GM15510 (cell line): ENCODE results near the gene SGPP2.

Experiments
- POLR2A ChIP-seq: IDR thresholded peaks from 3 replicates; pipeline ENCODE4 v1.6.1; 2011; ENCODE audit warnings: borderline replicate concordance; ENCODE audit not compliant: insufficient read length; ENCODE audit errors: extremely low read depth

SGPP2 gene

DNA sequence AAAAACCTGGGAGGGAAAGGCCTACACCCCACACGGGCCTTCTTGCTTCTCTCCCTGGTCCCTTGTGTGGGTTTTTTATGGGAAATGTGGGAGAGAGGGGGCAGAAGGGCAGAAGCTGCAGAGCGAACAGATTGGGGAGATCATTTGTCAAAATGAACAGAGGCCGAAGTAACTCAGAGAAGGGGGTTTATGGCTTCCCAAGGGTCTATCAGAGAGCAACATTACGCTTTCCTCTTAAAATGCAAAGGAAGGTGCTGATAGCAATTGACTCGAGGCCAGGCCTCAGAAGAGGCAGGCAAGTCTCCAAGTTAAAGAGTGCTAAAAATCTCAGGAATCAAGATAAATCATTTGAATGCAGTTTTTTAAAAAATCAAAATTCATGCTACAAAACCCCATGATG is 101.5 kb downstream of the SGPP2 start:
- no peak for TF ChIP-seq POLR2A

GRCh38 chr2:222526480-222527277 is 102.3 kb downstream of the SGPP2 start:
- no peak for TF ChIP-seq POLR2A

DNA sequence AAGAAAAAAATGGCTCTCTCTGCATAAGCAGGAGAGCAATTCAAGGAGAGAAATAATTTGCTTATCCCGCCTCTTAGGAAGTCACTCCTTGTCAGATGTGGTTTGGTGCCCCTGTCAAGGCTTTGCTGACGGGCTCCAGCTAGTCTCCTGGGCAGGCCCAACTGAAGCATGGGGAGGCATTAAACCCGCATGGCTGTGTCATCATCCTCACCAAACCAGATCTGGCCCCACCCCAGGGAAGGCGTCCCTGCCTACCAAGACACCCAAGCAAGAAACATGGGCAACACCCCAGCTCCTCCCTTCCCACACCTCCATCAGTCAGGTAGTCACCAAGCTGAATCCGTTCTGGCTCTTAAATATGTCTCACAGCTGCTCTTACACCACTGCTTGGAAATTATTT is 108.0 kb downstream of the SGPP2 start:
- TF ChIP-seq POLR2A, result no peak

DNA sequence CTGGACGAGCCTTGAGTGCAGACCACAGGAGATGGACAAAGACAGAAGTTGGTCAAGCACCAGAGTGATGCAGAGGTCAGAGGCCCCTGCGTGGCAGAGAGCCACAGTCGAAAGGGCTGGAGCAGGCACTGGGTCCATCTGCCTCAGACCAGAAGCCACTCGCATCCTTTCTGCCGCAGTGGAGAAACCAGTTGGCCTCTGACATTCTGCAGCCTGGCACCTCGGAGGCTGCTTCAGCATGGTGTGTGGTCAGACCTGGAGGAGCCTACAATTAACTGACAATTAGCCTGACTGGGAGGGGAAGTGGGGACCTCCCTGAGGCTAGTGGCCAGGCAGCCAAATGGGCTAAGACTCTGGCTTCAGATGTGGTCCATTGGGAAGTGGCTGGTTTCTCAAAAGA is 111.1 kb downstream of the SGPP2 start:
- TF ChIP-seq POLR2A, result no peak

GRCh38 chr2:222538535-222538934 is 114.2 kb downstream of the SGPP2 start:
- no peak for TF ChIP-seq POLR2A

DNA sequence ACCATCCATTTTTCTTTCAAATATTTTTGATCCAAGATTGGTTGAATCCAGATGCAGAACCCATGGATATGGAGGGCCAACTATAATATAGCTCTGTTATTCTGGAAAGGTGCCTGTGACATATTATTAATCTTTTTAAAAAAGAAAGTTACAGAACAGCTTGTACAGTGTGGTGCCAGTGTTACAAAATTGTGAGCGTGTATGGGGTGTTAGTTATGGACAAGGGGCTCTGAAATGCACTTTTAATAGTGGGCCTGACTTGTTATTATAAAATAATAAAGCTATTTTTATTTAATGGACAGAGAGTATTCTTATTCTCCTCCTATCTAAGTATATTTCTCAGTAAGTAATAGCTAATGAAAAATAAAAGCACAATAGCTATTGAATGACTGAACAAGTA is 120.3 kb downstream of the SGPP2 start:
- TF ChIP-seq POLR2A, result no peak

DNA sequence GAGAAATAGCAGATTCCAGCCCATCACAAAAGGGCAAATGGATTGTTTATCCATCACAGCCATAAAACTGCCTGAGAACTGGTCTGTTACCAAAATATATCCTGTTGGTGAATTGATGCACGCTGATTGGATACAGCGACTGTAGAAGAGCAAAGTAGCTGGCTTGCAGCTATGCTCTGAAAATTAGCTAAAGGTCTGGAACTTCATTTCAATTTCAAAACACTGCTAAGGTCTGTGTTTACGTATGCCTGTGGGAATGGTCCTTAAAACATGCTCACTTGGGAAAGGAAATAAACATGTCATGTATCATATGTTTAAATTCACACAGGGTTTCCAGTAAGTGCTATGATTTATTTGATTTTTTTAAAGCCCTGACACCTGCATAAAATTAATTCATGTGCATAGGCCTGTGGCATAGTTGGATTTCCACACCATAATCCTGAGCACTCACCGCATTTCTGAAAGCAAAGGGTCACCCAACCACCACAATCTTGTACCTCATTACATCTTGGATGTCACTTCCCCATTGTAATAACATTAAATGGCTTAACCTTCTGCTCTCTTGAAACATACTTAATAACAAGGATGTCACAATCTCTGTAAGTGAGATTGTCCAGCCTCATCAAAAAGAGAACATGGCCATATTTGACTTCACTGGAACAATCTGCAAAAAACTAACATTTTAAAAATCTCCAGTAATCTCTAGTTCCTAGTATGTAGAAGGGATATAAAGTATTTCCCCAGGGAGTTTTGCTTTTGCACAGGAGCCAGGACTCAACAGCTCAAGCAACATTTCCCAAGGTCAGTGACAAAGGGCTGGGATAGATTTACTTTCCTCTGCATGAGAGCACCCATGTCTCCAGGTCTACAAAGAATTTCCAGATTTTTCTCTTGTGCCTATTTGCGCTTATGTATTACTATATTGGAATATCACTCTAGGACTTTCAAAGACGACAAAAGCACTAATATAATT is 121.8 kb downstream of the SGPP2 start:
- no peak for TF ChIP-seq POLR2A

DNA sequence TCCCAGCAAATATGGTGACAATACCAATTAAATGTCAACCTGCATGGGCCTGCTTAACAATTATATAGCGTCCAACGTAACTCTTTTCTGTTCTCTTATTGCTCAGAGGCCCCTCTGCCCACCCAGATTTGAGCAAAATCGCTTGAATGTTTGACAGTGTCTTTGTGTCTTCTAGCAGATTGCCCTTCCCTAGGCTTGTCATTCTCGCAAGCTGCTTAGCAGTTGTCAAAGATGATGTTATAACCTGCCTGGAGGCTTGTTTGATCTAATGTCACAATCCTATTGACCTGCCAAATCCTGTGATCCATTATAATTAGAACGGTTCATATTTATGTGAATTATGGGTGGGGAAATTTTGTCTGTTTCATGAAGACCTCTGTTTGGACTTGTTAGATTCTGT is 122.7 kb downstream of the SGPP2 start:
- TF ChIP-seq POLR2A, result no peak

- TF ChIP-seq POLR2A, result no peak
Observed at GRCh38 chr2:222548992-222549391, 124.6 kb downstream of the SGPP2 start.

- no peak for TF ChIP-seq POLR2A
Observed at GRCh38 chr2:222554517-222554916, 130.2 kb downstream of the SGPP2 start.

DNA sequence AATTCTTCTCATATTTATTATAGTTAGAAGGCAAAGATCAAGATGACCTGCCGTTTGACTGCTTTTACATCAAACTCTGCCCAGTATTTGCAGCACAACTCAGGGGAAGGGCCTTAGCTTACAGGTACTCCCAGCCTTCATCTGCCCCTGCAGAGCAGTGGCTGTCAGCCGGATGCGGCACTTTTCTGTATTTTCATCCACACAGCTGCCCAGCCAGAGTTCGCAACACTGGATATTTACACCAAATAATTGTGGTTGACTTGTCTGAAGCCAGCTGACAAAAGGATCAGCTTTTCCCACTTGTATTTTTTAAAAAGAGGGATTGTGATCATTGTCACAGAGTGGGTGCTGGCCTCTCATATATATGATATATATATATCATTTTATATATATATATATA is 136.8 kb downstream of the SGPP2 start:
- no peak for TF ChIP-seq POLR2A

GRCh38 chr2:222561817-222562645 is 137.7 kb downstream of the SGPP2 start:
- TF ChIP-seq POLR2A, result no peak

GRCh38 chr2:222563106-222563718 is 138.9 kb downstream of the SGPP2 start:
- TF ChIP-seq POLR2A, result no peak

DNA sequence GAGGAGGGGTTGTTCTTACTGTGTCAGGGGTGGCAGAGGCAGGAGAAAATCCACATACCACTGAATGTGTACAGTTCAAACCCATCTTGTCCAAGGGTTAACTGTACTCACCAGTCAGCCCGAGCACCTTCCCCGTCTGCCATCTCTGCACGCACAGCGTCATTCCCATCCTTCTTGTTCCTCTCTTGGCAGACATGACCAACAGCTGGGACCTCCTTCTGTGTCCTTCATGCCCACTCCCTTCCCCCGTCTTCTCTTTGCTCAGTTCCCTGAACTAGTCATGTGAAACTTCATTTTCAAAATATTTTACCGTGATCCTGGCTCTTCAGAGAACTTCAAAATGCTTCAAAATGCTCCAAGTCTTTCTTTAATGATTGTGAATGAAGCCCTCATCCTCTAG is 139.6 kb downstream of the SGPP2 start:
- TF ChIP-seq POLR2A, result no peak
